Lower leg skin (tissue), 4 donors: ENCODE measurements around the gene GCNT4. TPM values are rescaled to one million over a fixed set of nuclear protein-coding genes. Genes with fewer than 3 reads are reported as not detected.

Experiments used
- DNase-seq, 2 donors: peaks; one replicate each; pipeline ENCODE4 v3.0.0-alpha.2; 2019; ENCODE audit warnings: low spot score in 2 of 2
- H3K4me3 ChIP-seq: fragments of 200-600 bp; sonication (generic); 2 replicates; pipeline ENCODE4 v1.5.1; 2017; ENCODE audit warnings: mild to moderate bottlenecking, low read depth; ENCODE audit not compliant: poor library complexity, severe bottlenecking
- CTCF ChIP-seq, 3 donors: fragments of 450-650 bp; IDR thresholded peaks; one replicate each; pipeline ENCODE4 v1.5.1; 2016; ENCODE audit warnings: antibody characterized with exemption in 3 of 3, mild to moderate bottlenecking in 3 of 3, moderate library complexity in 2 of 3
- POLR2A ChIP-seq, 2 donors: fragments of 450-650 bp; IDR thresholded peaks; one replicate each; pipeline ENCODE4 v1.6.1; 2016 to 2017; ENCODE audit warnings: antibody characterized with exemption in 2 of 2, mild to moderate bottlenecking in 1 of 2, moderate library complexity in 1 of 2
- WGBS, 2 donors: methylation state at CpG; one replicate each; pipeline ENCODE4 v1.1.5; 2018; 5-methylcytosine and 5-hydroxymethylcytosine counted together
- intact Hi-C: fragments of 100-400 bp; cut with DNase I; formaldehyde crosslinking; loops from one replicate; pipeline ENCODE4 v1.15.0; 2023; ENCODE audit warnings: low total_unique reads
- total RNA-seq, 4 donors: library from RNA; depleted of rRNA; stranded (reverse); fragments of >200 nt; gene quantifications; one replicate each; pipeline ENCODE4 v1.1.0, GENCODE V29; 2016

Gene GCNT4
- total RNA-seq, 4 donors from 2014 or later = 2.6 to 5.5 (median 3.5) TPM

DNA sequence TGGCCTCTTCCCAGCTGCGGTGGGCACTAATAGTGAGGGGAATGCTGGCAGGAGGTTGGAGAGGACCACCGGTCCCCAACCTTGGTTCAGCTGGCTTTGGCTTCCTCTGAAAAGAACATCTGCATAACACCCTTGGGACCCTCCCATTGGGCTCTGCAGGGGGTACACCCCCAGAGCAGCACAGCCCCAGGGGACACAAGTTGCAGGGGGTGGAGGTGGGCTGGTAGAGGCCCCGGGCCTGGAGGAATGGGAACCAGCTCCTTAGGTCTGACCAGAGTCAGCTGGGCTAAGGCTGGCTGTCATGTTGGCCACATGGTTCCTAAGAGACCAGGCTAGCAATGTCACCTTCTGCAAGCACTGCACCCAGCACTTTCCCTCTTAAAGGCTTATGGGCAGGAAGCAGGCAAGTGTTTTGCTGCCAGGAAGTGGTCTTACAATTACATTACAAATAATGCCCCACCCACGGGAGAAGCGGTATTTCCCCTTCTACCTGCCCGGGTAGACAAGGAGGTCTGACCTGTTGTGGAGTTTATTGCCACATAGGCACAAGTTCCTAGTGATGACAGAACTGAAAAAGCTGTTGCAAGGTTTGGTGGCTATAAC, 18.1 kb downstream of the GCNT4 start:
- no peak for TF ChIP-seq CTCF (IDR thresholded peaks at IDR 0.05)
- TF ChIP-seq POLR2A (IDR thresholded peaks at IDR 0.05) = no peak
- intact Hi-C loops = no loop called here
- WGBS, 2 donors = 69 to 78% methylated on average over 6 of the region's 6 CpGs
- no peak for DNase-seq
- H3K4me3 ChIP-seq = no peak overlapping the region

DNA sequence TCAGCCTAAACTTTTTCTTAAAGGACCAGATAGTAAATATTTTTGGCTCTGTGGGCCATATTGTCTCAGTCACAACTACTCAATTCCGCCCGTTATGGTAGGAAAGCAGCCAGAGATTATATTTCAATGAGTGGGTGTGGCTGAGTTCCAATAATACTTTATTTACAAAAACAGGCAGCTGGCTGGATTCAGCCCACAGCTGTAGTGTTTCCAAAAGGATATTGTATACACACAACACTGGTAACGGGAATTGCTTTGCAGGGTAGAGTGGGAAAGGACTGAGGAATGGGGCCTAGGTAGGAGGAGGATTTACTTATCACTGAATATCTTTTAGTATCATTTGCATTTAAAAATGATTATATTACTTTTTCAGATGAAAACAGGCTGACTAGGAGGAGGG, 21.0 kb downstream of the GCNT4 start:
- intact Hi-C loops = no loop called here
- TF ChIP-seq POLR2A (IDR thresholded peaks at IDR 0.05) = no peak
- no peak for TF ChIP-seq CTCF (IDR thresholded peaks at IDR 0.05)
- no peak overlapping the region for H3K4me3 ChIP-seq
- WGBS, 2 donors = 54 to 70% methylated on average over 3 of the region's 3 CpGs
- no peak for DNase-seq

DNA sequence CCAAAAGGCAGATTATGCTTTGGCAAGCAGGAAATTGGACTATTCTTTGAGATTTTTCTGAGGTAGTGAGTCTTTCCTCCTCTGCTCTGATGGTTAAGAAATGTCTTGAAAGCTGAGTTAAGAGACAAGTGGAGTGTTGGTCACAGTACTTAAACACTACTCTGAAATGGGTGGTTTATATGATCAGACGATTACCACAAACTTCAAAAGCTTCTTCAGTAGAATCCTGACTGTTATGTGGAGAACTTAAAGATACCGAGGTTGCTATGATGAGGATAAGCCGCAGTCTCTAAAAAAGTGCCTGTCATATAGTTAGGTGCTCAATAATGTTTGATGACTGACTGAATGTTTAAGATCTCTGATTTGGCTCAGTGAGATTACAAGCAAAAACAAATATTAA, 24.3 kb downstream of the GCNT4 start:
- intact Hi-C loops = no loop called here
- no peak overlapping the region for H3K4me3 ChIP-seq
- WGBS, 2 donors = 87 to 89% methylated on average over 3 of the region's 3 CpGs
- DNase-seq = no peak
- TF ChIP-seq POLR2A (IDR thresholded peaks at IDR 0.05) (no peak), CTCF (IDR thresholded peaks at IDR 0.05) (no peak)

GRCh38 chr5:75023368-75024159, 28.8 kb downstream of the GCNT4 start:
- intact Hi-C loops = no loop called here

DNA sequence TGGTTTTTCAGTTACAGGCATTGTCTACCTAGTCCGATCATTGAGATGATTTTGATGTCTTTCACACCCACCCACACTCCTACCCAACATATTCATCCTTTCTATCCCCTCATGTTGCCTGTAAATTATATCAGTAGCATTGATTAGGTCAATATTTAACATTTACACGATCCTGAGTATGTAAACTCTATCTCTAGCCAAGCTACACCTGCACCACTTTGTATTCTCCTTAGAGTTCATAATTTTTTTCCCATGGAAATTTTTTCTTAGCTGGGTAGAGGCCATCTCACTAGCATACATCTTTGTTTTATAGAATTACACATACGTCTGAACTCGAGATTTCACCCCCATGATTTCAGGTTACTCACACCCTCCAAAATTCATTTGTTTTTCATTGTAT, 30.6 kb downstream of the GCNT4 start:
- TF ChIP-seq CTCF (IDR thresholded peaks at IDR 0.05) (no peak), POLR2A (IDR thresholded peaks at IDR 0.05) (no peak)
- no peak for DNase-seq
- no peak overlapping the region for H3K4me3 ChIP-seq
- intact Hi-C loops = no loop called here
- 92 to 94% methylated on average over 4 of the region's 4 CpGs for WGBS, 2 donors

More at GRCh38 chr5:75023368-75024159, 28.8 kb downstream of the GCNT4 start:
- WGBS, 2 donors = 72 to 76% methylated on average over 9 of the region's 9 CpGs
- no peak for TF ChIP-seq CTCF (IDR thresholded peaks at IDR 0.05)
- no peak for TF ChIP-seq POLR2A (IDR thresholded peaks at IDR 0.05)
- no peak for DNase-seq
- no peak overlapping the region for H3K4me3 ChIP-seq
